Muscle layer of colon (tissue), 2 donors: Measurements from ENCODE around the gene FKBP15.

Source experiments
- H3K27ac ChIP-seq: one replicate; pipeline ENCODE4 v1.7.0; 2013; ENCODE audit warnings: low read depth, mild to moderate bottlenecking, low read length, moderate library complexity
- H3K27me3 ChIP-seq, 2 donors: one replicate each; pipeline ENCODE4 v1.7.0; 2013; ENCODE audit warnings: low read length in 2 of 2, mild to moderate bottlenecking in 2 of 2; ENCODE audit not compliant: insufficient read depth in 2 of 2, control insufficient read depth in 1 of 2
- H3K36me3 ChIP-seq: one replicate; pipeline ENCODE4 v1.7.0; 2013; ENCODE audit warnings: mild to moderate bottlenecking, low read length; ENCODE audit not compliant: insufficient read depth
- H3K4me1 ChIP-seq: one replicate; pipeline ENCODE4 v1.7.0; 2013; ENCODE audit warnings: mild to moderate bottlenecking, low read length; ENCODE audit not compliant: insufficient read depth
- H3K4me3 ChIP-seq, 2 donors: one replicate each; pipeline ENCODE4 v1.7.0; 2013; ENCODE audit warnings: low read length in 2 of 2, low read depth in 1 of 2, mild to moderate bottlenecking in 1 of 2, moderate library complexity in 1 of 2
- H3K9ac ChIP-seq: one replicate; pipeline ENCODE4 v1.7.0; 2013; ENCODE audit warnings: low read length
- H3K9me3 ChIP-seq: one replicate; pipeline ENCODE4 v1.7.0; 2013; ENCODE audit warnings: mild to moderate bottlenecking, low read length
- donor health status: abdominal sarcoma.
- donor health status: Adenocarcinoma of cecum.

FKBP15 gene, protein sequence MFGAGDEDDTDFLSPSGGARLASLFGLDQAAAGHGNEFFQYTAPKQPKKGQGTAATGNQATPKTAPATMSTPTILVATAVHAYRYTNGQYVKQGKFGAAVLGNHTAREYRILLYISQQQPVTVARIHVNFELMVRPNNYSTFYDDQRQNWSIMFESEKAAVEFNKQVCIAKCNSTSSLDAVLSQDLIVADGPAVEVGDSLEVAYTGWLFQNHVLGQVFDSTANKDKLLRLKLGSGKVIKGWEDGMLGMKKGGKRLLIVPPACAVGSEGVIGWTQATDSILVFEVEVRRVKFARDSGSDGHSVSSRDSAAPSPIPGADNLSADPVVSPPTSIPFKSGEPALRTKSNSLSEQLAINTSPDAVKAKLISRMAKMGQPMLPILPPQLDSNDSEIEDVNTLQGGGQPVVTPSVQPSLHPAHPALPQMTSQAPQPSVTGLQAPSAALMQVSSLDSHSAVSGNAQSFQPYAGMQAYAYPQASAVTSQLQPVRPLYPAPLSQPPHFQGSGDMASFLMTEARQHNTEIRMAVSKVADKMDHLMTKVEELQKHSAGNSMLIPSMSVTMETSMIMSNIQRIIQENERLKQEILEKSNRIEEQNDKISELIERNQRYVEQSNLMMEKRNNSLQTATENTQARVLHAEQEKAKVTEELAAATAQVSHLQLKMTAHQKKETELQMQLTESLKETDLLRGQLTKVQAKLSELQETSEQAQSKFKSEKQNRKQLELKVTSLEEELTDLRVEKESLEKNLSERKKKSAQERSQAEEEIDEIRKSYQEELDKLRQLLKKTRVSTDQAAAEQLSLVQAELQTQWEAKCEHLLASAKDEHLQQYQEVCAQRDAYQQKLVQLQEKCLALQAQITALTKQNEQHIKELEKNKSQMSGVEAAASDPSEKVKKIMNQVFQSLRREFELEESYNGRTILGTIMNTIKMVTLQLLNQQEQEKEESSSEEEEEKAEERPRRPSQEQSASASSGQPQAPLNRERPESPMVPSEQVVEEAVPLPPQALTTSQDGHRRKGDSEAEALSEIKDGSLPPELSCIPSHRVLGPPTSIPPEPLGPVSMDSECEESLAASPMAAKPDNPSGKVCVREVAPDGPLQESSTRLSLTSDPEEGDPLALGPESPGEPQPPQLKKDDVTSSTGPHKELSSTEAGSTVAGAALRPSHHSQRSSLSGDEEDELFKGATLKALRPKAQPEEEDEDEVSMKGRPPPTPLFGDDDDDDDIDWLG

DNA sequence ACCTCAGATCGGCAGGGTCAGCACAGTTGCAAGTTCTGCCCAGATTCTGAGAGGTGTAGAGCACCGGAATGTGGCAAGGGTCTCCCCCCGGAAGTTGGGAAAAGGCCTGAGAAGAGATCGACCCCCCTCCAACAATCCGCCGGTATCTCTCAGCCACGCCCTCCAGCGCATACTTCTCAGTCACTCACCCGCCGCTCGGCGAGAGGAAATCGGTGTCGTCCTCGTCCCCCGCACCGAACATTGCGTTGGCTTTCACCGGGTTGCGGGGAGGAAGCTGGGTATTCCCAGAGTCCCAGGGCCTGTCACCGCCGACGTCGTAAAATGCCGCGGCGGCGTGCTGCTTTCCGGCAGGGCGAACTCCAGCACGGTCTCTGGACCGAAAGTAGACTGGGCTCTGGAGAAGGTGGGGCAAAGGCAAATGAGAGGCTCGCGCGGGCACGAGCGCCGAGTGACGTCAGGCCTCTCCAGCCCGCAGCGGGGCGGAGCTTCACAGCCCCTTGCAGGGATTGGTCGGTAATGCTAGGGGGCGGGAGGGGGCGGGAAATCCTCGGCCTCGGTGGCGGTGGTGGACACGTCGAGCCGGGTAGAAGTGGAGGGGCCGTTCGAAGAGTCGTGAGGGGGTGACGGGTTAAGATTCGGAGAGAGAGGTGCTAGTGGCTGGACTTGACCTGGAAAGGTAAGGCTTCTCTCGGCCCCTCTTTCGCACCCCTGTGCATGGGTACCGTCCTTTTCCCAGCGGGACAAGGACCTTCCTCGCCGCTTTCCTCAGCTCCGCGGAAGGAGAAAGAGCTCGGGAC lies at the start of gene FKBP15, which contains the start of gene SLC31A1:
Gene FKBP15 (minus strand): TSS at position 275 of the 797 bp plus-strand sequence. CDS start 34 bp downstream, at position 241.
Gene SLC31A1 (plus strand): TSS at position 542 of the 797 bp plus-strand sequence. CDS start 34,605 bp downstream, outside the sequence.
- Histone ChIP-seq H3K4me1 (peaks cover 27% of the 10 kb centered on the region), H3K4me3 (peak within 1 kb of the TSS; percentile 79 to 88), H3K9ac (peak within 1 kb of the TSS; percentile 70), H3K9me3 (no peaks in the 10 kb centered on the region), H3K27me3 (no peaks in the 10 kb centered on the region), H3K27ac (peak within 1 kb of the TSS; percentile 76), H3K36me3 (peaks cover 8% of the 10 kb centered on the region)

DNA sequence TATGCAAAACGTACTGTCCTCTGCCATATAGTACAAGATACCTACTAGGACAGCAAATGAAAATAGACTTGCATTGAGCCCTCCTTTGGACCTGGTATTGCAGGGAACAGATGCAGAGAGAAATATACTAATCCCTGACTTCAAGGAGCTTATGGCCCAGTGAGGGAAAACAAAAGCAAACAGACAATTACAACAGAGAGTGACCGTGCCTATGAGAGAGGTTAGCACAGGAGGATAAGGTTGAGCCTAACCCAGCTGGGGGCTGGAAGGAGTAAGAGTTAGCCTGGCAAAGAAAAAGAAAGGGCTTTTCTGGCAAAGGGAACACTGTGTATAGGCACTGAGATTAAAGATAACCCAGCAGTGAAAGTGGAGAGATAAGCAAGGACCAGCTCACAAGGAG lies 48.8 kb upstream of the FKBP15 start:
- peaks cover 52% of the 10 kb centered on the region for H3K36me3 ChIP-seq

DNA sequence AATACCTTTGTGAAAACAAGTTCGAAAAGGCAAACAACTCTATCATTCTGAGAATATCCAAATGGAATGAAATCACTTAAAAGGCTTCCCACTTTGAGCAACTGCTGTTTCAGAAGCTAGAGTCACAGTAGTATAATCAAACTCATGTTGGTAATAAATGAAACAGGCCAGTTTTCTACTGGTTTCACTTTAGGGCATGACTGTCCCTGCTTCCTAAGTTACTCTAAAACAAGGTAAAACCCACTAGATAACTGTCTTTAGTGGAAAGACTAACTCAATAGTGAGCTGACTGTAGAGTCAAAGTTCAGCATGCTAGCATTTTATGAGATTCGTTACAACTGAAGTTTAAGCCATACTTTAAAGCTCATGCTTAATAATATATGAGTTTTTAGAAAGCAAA lies 48.3 kb upstream of the FKBP15 start:
- H3K4me3 ChIP-seq, result no peak overlapping the region
- no peak overlapping the region for H3K9ac ChIP-seq
- peaks cover 10% of the 10 kb centered on the region for H3K4me1 ChIP-seq
- peaks cover 52% of the 10 kb centered on the region for H3K36me3 ChIP-seq
- no peaks in the 10 kb centered on the region for H3K9me3 ChIP-seq
- no peaks in the 10 kb centered on the region for H3K27me3 ChIP-seq
- H3K27ac ChIP-seq, result no peak overlapping the region

More for the DNA sequence above, 48.8 kb upstream of the FKBP15 start:
- Histone ChIP-seq H3K4me1 (peaks cover 13% of the 10 kb centered on the region), H3K9me3 (no peaks in the 10 kb centered on the region), H3K27me3 (no peaks in the 10 kb centered on the region), H3K9ac (no peak overlapping the region), H3K27ac (no peak overlapping the region), H3K4me3 (no peak overlapping the region)

DNA sequence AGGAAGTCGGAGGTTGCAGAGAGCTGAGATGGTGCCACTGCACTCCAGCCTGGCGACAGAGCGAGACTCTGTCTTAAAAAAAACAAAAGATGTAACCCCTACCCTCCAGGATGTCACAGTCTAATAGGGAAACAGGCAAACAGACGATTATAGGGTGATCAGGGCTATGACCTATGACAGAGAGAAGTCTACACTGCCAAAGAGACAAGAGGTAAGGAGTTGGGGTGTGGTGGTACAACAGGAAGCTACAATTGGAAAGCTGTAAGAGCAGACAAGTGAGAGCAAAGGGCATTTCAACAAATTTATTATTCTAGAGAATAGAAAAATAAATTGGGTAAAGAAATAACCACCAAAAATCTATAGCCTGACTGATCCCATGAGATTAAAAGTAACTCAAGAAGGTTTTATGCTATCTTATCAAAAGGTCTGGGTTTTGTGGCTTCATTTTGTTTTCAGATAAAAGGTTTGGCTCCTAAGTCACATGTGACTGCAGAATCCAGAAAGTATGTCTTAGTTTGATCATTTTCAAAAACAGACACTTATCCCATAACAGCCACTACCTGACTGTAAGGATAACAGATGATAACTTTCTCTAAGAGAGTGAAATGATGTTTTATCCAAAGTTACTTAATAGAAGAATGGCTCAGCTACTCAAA lies 47.0 kb upstream of the FKBP15 start:
- no peak overlapping the region for H3K4me3 ChIP-seq
- no peak overlapping the region for H3K9ac ChIP-seq
- no peaks in the 10 kb centered on the region for H3K27me3 ChIP-seq
- no peaks in the 10 kb centered on the region for H3K4me1 ChIP-seq
- H3K9me3 ChIP-seq, result no peaks in the 10 kb centered on the region
- no peak overlapping the region for H3K27ac ChIP-seq
- peaks cover 48% of the 10 kb centered on the region for H3K36me3 ChIP-seq

DNA sequence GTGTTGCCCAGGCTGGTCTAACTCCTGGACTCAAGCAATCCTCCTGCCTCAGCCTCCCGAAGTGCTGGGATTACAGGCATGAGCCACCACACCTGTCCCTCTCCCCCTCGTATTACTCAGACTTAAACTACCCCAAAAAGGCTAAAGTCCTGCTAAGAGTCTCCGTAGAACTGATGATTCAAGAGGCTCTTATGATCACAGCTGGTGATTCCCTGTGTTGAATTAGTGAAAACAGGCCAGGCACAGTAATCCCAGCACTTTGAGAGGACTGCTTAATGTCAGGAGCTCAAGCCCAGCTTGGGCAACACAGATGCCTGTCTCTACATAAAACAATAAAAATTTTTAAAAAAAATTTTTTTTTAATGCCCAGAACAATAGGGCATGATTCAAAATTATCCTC lies 45.1 kb upstream of the FKBP15 start:
- no peak overlapping the region for H3K4me3 ChIP-seq
- no peak overlapping the region for H3K9ac ChIP-seq
- H3K36me3 ChIP-seq, result peaks cover 38% of the 10 kb centered on the region
- no peaks in the 10 kb centered on the region for H3K4me1 ChIP-seq
- no peaks in the 10 kb centered on the region for H3K27me3 ChIP-seq
- no peak overlapping the region for H3K27ac ChIP-seq
- no peaks in the 10 kb centered on the region for H3K9me3 ChIP-seq

DNA sequence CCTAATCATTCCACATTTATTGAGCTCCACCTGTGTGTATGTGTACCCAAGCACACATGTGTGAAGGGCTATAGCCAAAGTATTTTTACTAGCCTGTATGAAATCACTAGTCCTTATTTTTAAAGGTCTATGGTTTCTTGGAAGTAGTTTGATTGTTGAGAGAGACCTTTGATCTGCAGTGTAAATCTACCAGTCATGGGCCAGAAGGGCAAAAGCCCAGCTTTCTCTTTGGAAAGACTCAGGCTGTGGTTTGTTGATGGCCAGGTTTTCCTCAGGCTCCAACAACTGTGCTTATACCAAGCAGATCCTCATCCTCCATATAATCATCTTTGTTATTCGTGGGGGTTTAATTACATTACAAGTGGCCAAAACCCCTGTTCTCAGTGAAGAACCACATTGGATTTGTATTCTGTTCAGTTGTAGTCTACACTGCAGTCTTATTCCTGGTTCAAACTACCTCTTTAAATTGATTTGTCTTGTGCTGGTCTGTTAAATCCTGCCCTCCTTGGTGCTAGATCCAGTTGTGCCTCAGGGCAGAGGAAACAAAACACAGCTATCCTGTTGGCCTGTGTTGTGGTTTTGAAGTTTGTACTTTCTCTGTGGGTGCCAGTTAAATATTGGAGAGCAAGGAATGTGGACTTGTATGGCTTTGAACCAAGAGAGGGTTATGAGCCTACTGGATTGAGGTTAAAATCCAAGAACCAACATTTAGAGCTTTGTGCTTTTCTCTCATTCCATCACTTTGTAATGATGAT lies 41.0 kb upstream of the FKBP15 start:
- Histone ChIP-seq H3K4me1 (no peaks in the 10 kb centered on the region), H3K4me3 (no peak overlapping the region), H3K27ac (no peak overlapping the region), H3K36me3 (peaks cover 34% of the 10 kb centered on the region), H3K27me3 (no peaks in the 10 kb centered on the region), H3K9ac (no peak overlapping the region), H3K9me3 (no peaks in the 10 kb centered on the region)

DNA sequence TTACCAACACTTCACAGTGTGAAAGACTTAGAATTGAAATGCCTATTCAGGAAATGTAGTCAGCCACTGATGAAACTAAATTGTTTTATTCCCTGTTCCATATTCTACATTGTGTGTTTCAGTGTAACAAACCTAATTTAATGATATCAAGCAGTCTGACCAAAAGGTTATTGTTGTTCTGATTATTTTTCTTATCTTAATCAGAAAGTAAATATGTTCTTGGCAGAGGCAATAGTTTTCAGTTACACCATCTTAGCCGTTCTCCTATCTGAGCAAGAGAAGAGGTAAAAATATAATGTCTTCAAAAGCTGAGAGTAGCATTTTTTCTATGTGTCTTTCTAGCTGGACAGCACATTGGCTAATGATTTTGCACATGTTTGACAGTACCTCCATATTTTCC lies 37.2 kb upstream of the FKBP15 start:
- Histone ChIP-seq H3K4me1 (no peaks in the 10 kb centered on the region), H3K36me3 (peaks cover 38% of the 10 kb centered on the region), H3K4me3 (no peak overlapping the region), H3K27me3 (no peaks in the 10 kb centered on the region), H3K27ac (no peak overlapping the region), H3K9me3 (no peaks in the 10 kb centered on the region), H3K9ac (no peak overlapping the region)

DNA sequence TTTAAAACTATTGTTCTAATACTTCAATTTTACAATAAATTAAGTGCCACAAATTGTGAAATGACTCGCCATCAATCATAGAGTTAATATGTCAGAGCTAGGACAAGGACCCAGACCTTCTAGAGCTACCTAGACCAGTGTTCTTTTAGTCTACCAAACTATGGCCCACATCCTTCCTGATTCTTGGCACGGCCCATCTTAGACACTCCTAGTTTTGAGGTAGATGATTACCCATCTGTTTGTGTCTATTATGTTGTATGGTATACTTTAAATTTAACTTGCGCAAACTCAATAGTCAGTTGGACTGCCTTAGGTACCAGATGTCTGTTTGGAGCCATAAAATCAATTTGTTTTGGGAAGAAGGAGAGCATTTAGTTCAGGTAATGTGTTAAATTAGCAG lies 36.8 kb upstream of the FKBP15 start:
- H3K36me3 ChIP-seq, result peaks cover 38% of the 10 kb centered on the region
- H3K9me3 ChIP-seq, result no peaks in the 10 kb centered on the region
- H3K4me1 ChIP-seq, result no peaks in the 10 kb centered on the region
- H3K27me3 ChIP-seq, result no peaks in the 10 kb centered on the region
- H3K9ac ChIP-seq, result no peak overlapping the region
- no peak overlapping the region for H3K27ac ChIP-seq
- H3K4me3 ChIP-seq, result no peak overlapping the region

DNA sequence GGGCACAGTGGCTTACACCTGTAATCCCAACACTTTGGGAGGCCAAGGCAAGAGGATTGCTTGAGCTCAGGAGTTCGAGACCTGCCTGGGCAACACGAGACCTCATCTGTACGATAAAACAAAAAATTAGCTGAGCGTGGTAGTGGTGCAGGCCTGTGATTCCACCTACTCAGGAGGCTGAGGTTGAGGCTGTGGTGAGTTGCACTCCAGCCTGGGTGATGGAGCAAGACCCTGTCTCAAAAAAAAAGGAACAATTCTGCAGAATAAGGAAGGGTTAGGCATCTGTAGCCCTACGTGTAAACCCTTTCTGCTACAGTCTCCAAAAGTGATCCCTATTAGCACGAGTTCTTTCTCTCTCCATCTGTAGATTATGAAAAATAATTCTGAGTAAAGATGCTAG lies 34.4 kb upstream of the FKBP15 start:
- Histone ChIP-seq H3K9me3 (no peaks in the 10 kb centered on the region), H3K27me3 (no peaks in the 10 kb centered on the region), H3K36me3 (peaks cover 27% of the 10 kb centered on the region), H3K9ac (no peak overlapping the region), H3K27ac (no peak overlapping the region), H3K4me1 (no peaks in the 10 kb centered on the region), H3K4me3 (no peak overlapping the region)

DNA sequence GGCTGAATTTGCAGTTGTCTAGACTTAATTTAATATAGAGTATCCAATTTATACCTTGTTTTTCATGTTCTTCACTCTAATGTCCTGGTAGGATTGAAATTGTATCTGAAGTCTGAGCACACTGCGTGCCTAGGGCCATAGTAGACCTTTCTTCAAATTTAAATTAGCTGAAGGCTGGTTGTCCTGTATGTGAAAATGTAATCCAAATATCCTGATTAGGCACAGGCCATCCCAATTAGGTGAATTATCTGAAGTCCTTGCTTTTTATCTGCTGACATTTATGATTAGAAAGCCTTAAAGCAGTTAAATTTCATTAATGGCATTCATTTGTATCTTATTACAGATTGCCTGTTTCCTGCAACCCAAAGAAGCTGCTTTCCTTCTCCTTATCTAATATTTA lies 33.9 kb upstream of the FKBP15 start:
- Histone ChIP-seq H3K9ac (no peak overlapping the region), H3K9me3 (no peaks in the 10 kb centered on the region), H3K27me3 (no peaks in the 10 kb centered on the region), H3K27ac (no peak overlapping the region), H3K4me3 (no peak overlapping the region), H3K36me3 (peaks cover 22% of the 10 kb centered on the region), H3K4me1 (no peaks in the 10 kb centered on the region)
